Measurements from ENCODE around the gene ARMH2.

Gene ARMH2

DNA sequence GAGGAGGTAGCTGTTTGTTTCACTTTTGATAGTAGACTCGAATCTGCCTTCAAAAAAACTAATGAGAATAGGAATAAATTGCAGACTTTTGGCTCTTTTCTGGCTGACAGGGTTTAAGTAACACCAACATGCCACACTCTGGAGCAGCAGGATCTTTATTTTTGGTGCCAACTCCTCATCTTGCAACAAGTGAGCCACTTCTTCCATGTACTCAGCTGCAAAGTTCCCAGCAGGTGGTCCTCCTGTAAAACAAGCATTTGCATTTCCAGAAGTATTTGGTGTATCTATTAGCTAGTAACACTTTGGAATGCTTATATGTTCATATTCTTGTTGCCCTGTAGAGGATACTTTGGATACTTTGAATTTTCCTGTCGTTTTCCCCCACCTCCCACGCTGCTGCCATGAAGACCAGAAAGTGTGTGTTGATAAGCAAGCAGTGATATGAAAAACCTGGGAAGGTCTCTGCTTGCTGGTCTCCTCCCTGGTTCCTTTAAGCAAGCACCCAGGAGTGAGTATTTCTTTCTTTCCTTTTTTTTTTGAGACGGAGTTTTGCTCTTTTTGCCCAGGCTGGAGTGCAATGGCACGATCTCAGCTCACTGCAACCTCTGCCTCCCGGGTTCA is 1.0 kb downstream of the ARMH2 start:
- DNase-seq (ENCODE audit: low read depth): no peak
- TF ChIP-seq, protein P1, sequence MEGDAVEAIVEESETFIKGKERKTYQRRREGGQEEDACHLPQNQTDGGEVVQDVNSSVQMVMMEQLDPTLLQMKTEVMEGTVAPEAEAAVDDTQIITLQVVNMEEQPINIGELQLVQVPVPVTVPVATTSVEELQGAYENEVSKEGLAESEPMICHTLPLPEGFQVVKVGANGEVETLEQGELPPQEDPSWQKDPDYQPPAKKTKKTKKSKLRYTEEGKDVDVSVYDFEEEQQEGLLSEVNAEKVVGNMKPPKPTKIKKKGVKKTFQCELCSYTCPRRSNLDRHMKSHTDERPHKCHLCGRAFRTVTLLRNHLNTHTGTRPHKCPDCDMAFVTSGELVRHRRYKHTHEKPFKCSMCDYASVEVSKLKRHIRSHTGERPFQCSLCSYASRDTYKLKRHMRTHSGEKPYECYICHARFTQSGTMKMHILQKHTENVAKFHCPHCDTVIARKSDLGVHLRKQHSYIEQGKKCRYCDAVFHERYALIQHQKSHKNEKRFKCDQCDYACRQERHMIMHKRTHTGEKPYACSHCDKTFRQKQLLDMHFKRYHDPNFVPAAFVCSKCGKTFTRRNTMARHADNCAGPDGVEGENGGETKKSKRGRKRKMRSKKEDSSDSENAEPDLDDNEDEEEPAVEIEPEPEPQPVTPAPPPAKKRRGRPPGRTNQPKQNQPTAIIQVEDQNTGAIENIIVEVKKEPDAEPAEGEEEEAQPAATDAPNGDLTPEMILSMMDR (conservative IDR thresholded peaks at IDR 0.05; ENCODE audit: low read depth, low read length): no peak

DNA sequence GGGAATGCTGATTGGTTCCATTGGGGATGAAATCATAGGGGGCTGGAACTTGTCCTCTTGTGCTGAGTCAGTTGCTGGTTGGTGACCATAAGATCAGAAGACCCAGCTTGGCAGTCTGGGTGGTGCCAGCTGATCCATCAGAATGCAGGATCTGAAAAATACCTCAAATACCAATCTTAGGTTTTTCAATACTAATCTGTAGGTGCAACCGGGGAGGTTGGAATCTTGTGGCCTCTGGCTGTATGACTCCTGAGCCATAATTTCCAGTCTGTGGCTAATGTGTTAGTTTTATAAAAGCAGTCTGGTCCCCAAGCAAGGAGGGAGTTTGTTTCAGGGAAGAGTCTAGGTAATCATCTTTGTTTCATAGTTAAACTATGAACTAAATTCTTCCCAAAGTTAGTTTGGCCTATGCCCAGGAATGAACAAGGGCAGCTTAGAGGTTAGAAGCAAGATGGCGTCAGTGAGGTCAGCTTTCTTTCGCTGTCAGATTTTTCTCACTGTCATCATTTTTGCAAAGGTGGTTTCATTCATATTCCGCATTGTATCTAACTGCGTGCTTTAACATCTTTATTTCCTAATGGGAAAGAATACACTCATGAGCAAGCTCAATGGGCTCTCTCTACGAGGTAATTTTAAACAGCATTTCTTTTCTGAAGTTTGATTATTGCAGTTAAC is 2.0 kb downstream of the ARMH2 start:
- peak; percentile 28 for DNase-seq (ENCODE audit: low read depth)
- no peak overlapping the region for H3K4me3 ChIP-seq (ENCODE audit: low read length)
- TF ChIP-seq, protein P1 (conservative IDR thresholded peaks at IDR 0.05; ENCODE audit: low read depth, low read length): no peak

More for the DNA sequence above, 1.0 kb downstream of the ARMH2 start:
- no peak overlapping the region for H3K4me3 ChIP-seq (ENCODE audit: low read length)

DNA sequence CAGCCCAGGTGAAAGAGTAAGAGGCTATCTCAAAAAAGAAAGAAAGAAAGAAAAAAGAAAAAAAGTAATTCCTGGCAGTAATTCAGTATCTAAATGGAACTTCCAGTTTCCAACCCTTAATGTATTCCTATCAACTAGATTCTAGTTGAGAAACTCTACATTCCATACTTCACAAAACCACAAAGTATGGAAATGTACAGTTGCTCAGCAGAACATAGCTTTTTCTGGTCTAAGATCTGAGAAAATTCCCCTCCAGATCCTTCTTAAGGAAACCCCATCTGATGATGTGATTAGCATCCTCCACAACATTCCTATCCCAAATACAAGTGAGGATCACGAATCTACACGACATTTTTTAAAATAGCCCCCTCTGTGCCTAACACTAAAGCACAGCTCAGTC is 3.6 kb downstream of the ARMH2 start:
- no peak for DNase-seq (ENCODE audit: low read depth)
- H3K4me3 ChIP-seq (ENCODE audit: low read length): no peak overlapping the region
- TF ChIP-seq, protein P1 (conservative IDR thresholded peaks at IDR 0.05; ENCODE audit: low read depth, low read length): no peak

DNA sequence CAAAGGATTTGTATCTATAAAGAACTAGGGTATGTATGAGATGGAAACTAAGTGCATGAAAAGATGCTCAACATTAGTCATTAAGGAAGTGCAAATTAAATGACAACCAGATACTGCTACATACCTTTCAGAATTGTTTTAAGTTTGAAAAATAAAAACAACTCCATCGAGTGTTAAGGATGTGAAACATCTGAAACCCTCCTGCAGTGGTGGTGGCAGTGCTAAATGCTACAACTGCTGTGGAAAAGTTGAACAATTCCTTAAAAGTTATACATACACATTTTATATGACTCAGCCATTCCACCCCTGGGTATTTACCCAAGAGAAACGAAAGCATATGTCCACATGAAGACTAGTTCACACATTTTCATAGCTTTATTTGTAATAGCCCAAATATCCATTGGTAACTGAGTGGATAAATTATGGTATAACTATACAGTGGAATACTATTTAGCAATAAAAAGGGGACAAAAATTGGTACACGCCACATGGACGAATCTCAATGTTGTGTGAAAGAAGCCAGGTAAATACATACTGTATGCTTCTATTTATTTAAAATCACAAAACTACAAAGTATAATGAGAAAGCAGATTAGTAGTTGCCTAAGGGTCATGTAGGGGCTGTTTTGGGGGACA is 10.6 kb downstream of the ARMH2 start:
- no peak overlapping the region for H3K4me3 ChIP-seq (ENCODE audit: low read length)
- TF ChIP-seq, protein P1 (conservative IDR thresholded peaks at IDR 0.05; ENCODE audit: low read depth, low read length): no peak
- DNase-seq (ENCODE audit: low read depth): no peak

DNA sequence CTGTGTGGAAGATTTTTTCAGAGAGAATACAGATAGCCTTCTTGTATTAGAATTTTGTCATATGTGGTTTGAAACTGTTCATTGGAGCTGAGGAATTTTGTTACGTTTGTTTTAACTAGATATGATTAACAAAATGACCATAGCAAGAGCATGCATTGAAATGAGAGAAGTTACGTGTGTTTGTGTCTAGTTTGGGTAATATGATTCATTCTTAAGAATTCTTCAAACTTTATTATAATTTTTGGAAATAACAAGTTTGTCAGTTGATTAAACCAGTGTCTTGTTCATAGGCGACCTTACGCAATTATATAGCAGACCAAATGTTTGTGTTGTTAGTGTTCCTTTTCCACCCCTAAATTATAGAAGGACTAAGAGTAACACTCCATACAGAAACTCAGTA is 18.5 kb downstream of the ARMH2 start:
- no peak overlapping the region for H3K4me3 ChIP-seq (ENCODE audit: low read length)
- TF ChIP-seq, protein P1 (conservative IDR thresholded peaks at IDR 0.05; ENCODE audit: low read depth, low read length): no peak
- no peak for DNase-seq (ENCODE audit: low read depth)

DNA sequence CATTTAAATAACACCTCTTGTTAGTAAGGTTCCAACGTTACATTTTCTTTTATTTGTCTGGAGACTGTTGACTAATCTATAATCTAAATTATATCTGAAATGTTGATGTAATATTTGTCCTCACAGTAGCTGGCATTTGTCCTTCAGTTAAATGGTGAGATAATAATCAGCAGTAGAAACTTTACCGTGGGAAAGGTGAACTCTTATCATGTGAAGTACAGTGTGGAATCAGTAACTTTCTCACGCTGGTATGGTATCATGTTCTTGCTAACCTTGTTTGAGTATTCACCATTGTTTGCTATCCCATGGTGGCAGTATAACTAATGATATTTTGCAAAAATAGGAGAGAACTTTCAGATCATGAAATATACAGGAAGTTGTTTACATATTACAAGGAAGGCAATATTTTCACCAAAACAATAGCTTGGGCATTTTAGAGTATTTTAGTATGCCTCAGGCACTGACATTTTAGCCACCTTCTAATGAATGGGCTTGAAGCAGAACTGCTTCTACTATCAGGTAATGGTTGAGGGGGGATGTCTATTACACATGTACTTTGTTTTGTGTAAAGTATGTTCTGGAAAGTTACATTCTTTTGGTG is 19.2 kb downstream of the ARMH2 start:
- DNase-seq (ENCODE audit: low read depth): no peak
- no peak overlapping the region for H3K4me3 ChIP-seq (ENCODE audit: low read length)

More for the DNA sequence above, 19.2 kb downstream of the ARMH2 start:
- TF ChIP-seq, protein P1 (conservative IDR thresholded peaks at IDR 0.05; ENCODE audit: low read depth, low read length): no peak

All from retinal pigment epithelial cell (primary cell).